ENCODE data around the gene CLN3.

GRCh38 chr16:28527985-28528384 is 36.1 kb upstream of the CLN3 start:
- no peak for TF ChIP-seq CTCF (conservative IDR thresholded peaks at IDR 0.05; ENCODE audit: low read depth in 2 of 2)
- TF ChIP-seq ZNF114 (CRISPR knock-in tag; IDR thresholded peaks at IDR 0.05): no peak
- TF ChIP-seq EZH2 (IDR thresholded peaks at IDR 0.05; ENCODE audit: low read depth, unreplicated experiment): no peak
- no peak for TF ChIP-seq POLR2AphosphoS5 (IDR thresholded peaks at IDR 0.05; ENCODE audit: low read depth)

Data from GM23338 (cell line).